GM12864 (cell line): ENCODE data around the gene BACE2.

Source experiments
- DNase-seq: peaks from one replicate; pipeline ENCODE4 v3.0.0-alpha.2; 2011; ENCODE audit warnings: low read depth
- H3K4me3 ChIP-seq: 2 replicates; pipeline ENCODE4 v1.5.1; 2011; ENCODE audit warnings: mild to moderate bottlenecking, low read depth, low read length, control low read depth
- CTCF ChIP-seq: IDR thresholded peaks from 2 replicates; pipeline ENCODE4 v1.5.1; 2011; ENCODE audit warnings: low read depth, mild to moderate bottlenecking, moderate library complexity, low read length, control low read depth, inconsistent platforms; ENCODE audit errors: missing control alignments

Gene BACE2

GRCh38 chr21:41176846-41177245, 8.9 kb downstream of the BACE2 start:
- no peak for TF ChIP-seq CTCF
- H3K4me3 ChIP-seq = no peak overlapping the region
- no peak for DNase-seq

GRCh38 chr21:41180752-41181151, 12.8 kb downstream of the BACE2 start:
- TF ChIP-seq CTCF = no peak

GRCh38 chr21:41182547-41182946, 14.6 kb downstream of the BACE2 start:
- no peak for TF ChIP-seq CTCF
- no peak overlapping the region for H3K4me3 ChIP-seq
- DNase-seq = no peak

More at GRCh38 chr21:41180752-41181151, 12.8 kb downstream of the BACE2 start:
- H3K4me3 ChIP-seq = no peak overlapping the region
- DNase-seq = no peak

- no peak for TF ChIP-seq CTCF
- DNase-seq = no peak
- H3K4me3 ChIP-seq = no peak overlapping the region
Observed at GRCh38 chr21:41183575-41183974, 15.6 kb downstream of the BACE2 start.

- DNase-seq = no peak
- no peak for TF ChIP-seq CTCF
- H3K4me3 ChIP-seq = no peak overlapping the region
Observed at GRCh38 chr21:41185802-41186201, 17.8 kb downstream of the BACE2 start.

- no peak for DNase-seq
- TF ChIP-seq CTCF = no peak
- no peak overlapping the region for H3K4me3 ChIP-seq
Observed at GRCh38 chr21:41186755-41187536, 19.0 kb downstream of the BACE2 start.

GRCh38 chr21:41187537-41188025, 19.6 kb downstream of the BACE2 start:
- H3K4me3 ChIP-seq = no peak overlapping the region
- TF ChIP-seq CTCF = no peak
- no peak for DNase-seq
